ENCODE data around the gene C1QL1.
A peak's percentile ranks its signal among the peaks of the same experiment; 100 is the strongest.

The C1QL1 gene

GRCh38 chr17:44988044-44988942 lies 20.2 kb upstream of the C1QL1 start:
- no peak for DNase-seq

- DNase-seq = no peak
Observed at GRCh38 chr17:44983563-44983962, 15.5 kb upstream of the C1QL1 start.

GRCh38 chr17:44982113-44982702 lies 14.1 kb upstream of the C1QL1 start:
- no peak for DNase-seq

- DNase-seq = no peak
Observed at GRCh38 chr17:44981221-44981968, 13.3 kb upstream of the C1QL1 start.

- DNase-seq = peak; percentile 73
Observed at GRCh38 chr17:44979426-44979995, 11.4 kb upstream of the C1QL1 start.

- DNase-seq = no peak
Observed at GRCh38 chr17:44978807-44979206, 10.7 kb upstream of the C1QL1 start.

GRCh38 chr17:44977814-44978550 lies 9.9 kb upstream of the C1QL1 start:
- no peak for DNase-seq

GRCh38 chr17:44977065-44977464 lies 9.0 kb upstream of the C1QL1 start:
- DNase-seq = no peak

GRCh38 chr17:44976206-44976605 lies 8.1 kb upstream of the C1QL1 start:
- DNase-seq = no peak

- no peak for DNase-seq
Observed at GRCh38 chr17:44972953-44973352, 4.8 kb upstream of the C1QL1 start.

- DNase-seq = no peak
Observed at GRCh38 chr17:44971776-44972483, 3.8 kb upstream of the C1QL1 start.

- peak; percentile 69 for DNase-seq
Observed at GRCh38 chr17:44970136-44970741, 2.1 kb upstream of the C1QL1 start.

- no peak for DNase-seq
Observed at GRCh38 chr17:44969144-44969780, 1.2 kb upstream of the C1QL1 start.

GRCh38 chr17:44967907-44968224 lies 237 bp downstream of the C1QL1 start:
- DNase-seq = no peak

- no peak for DNase-seq
Observed at GRCh38 chr17:44967026-44967906, 837 bp downstream of the C1QL1 start.

GRCh38 chr17:44966348-44967025 lies 1.6 kb downstream of the C1QL1 start:
- DNase-seq = no peak

- DNase-seq = no peak
Observed at GRCh38 chr17:44965481-44966234, 2.4 kb downstream of the C1QL1 start.

GRCh38 chr17:44961921-44962350 lies 6.2 kb downstream of the C1QL1 start:
- DNase-seq = no peak

GRCh38 chr17:44960691-44961090 lies 7.4 kb downstream of the C1QL1 start:
- no peak for DNase-seq
